ENCODE measurements around the gene STRIP1. TPM values are rescaled to one million over a fixed set of nuclear protein-coding genes. Genes with fewer than 3 reads are reported as not detected.

STRIP1 gene, protein sequence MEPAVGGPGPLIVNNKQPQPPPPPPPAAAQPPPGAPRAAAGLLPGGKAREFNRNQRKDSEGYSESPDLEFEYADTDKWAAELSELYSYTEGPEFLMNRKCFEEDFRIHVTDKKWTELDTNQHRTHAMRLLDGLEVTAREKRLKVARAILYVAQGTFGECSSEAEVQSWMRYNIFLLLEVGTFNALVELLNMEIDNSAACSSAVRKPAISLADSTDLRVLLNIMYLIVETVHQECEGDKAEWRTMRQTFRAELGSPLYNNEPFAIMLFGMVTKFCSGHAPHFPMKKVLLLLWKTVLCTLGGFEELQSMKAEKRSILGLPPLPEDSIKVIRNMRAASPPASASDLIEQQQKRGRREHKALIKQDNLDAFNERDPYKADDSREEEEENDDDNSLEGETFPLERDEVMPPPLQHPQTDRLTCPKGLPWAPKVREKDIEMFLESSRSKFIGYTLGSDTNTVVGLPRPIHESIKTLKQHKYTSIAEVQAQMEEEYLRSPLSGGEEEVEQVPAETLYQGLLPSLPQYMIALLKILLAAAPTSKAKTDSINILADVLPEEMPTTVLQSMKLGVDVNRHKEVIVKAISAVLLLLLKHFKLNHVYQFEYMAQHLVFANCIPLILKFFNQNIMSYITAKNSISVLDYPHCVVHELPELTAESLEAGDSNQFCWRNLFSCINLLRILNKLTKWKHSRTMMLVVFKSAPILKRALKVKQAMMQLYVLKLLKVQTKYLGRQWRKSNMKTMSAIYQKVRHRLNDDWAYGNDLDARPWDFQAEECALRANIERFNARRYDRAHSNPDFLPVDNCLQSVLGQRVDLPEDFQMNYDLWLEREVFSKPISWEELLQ
- 10 to 100 TPM; 27.9 to 34.1 TPM for total RNA-seq

DNA sequence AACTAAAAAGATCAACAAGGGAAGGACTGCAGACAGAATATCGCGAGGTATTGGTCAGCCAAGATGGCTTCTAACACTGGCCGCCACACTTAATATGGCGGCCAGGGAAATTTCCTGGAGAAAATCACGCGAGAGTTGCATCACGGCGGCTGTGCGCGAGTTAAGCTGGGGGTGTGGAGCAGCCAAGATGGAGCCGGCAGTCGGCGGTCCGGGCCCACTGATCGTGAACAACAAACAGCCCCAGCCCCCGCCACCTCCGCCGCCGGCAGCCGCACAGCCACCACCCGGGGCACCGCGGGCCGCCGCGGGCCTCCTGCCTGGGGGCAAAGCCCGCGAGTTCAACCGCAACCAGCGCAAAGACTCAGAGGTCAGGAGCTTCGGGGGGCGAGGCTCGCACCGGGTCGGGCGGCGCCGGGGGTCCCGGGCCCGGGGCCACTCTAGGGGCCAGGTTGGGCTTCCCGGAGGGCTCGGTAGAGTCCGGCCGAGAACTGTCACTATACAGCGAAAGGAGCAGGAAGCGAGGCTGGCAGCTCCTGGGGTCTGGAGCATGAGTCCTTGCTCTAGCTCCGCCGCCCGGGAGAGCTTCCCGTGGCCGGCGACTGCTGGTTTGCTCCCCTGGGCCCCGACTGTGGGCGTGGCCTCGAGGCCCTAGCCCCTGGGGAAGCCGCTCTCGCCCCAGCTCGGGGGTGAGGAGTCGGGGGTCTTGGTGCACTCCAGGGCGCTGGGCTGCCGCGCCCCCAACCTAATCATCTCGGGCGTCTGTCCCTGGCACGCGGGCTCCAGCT, at the start of gene STRIP1:
Gene STRIP1 (plus strand): TSS at position 174 of the 785 bp plus-strand sequence. CDS start 14 bp downstream, at position 188.
- Histone ChIP-seq H3K4me1 (peaks cover 5% of the 10 kb centered on the region), H3K9ac (ENCODE audit: low read depth in 2 of 2, low read length in 2 of 2) (peak within 1 kb of the TSS; percentile 87 to 92), H3K27ac (peak within 1 kb of the TSS; percentile 67), H3K4me3 (peak within 1 kb of the TSS; percentile 87), H3K9me3 (no peaks in the 10 kb centered on the region), H3K27me3 (no peaks in the 10 kb centered on the region), H3K36me3 (peaks cover 16% of the 10 kb centered on the region)
- DNase-seq = peak; percentile 93
- intact Hi-C loops (cut with DNase I) = no loop called here
- TF ChIP-seq, protein P1, sequence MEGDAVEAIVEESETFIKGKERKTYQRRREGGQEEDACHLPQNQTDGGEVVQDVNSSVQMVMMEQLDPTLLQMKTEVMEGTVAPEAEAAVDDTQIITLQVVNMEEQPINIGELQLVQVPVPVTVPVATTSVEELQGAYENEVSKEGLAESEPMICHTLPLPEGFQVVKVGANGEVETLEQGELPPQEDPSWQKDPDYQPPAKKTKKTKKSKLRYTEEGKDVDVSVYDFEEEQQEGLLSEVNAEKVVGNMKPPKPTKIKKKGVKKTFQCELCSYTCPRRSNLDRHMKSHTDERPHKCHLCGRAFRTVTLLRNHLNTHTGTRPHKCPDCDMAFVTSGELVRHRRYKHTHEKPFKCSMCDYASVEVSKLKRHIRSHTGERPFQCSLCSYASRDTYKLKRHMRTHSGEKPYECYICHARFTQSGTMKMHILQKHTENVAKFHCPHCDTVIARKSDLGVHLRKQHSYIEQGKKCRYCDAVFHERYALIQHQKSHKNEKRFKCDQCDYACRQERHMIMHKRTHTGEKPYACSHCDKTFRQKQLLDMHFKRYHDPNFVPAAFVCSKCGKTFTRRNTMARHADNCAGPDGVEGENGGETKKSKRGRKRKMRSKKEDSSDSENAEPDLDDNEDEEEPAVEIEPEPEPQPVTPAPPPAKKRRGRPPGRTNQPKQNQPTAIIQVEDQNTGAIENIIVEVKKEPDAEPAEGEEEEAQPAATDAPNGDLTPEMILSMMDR (IDR thresholded peaks at IDR 0.05) = no peak

DNA sequence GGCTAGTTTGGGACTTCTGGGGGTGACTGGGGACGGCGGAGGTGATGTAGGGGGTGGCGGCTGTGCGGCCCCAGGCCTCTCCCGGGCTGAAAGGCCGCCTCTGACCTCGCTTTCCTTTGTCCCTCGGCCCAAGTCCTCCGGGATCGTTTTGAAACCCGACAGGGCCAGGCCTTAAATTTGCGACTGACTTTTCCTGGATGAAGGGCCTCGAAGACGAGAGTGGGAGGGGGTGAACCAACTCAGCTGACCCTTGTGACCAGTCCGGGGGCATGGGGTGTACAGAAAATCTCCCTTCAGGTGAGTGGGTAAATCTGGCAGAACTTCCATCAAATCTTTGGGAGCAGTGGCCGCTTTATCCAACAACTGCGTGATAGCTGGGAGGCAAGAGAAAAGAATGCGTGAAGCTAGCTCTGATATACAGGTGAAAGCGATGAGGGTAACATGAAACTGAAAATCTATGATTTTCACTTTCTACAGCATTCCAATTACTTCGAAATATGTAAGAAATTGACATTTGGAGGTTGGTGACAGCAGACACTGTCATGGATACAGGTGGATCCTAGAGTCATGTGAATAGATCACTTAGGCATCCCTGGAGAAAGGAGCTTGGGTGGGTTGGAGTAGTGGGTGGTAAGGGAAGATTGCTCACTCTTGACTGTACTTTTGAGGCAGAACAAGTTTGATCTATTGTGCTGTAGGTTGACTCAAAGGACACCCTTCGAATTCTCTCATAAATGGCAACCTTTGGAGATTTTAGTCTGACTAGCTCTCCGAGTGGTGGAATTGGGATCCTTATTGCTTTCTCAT, 49.0 kb upstream of the STRIP1 start:
- peak; percentile 44 for DNase-seq

DNA sequence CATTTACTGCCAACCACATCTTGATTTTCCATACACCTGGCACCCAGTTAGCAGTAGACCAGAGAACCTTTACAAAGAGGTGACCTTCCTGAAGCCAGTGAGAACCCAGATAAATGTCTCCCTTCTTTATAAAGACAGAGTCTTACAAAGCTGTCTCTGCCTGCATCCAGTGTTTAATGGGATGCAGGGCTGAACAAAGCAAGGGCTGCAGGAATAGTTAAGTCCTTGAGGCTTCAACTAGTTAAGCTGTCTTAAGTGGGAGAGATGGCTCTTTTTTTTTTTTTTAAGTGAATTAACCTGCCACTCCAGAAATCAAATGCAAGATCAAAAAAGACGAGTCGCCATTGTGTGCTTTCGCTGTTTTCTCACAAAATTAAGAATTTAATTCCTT, 48.4 kb upstream of the STRIP1 start:
- peak overlapping the region; percentile 85 for H3K4me3 ChIP-seq
- intact Hi-C loops (cut with DNase I) = loop anchor here (10.0 kb wide), 2 partner anchors 351 to 441 kb away; partner anchors contain the start of gene GNAI3

More for the DNA sequence above, 49.0 kb upstream of the STRIP1 start:
- Histone ChIP-seq H3K36me3 (no peaks in the 10 kb centered on the region), H3K9ac (ENCODE audit: low read depth in 2 of 2, low read length in 2 of 2) (peak overlapping the region; percentile 77 to 94), H3K27me3 (no peaks in the 10 kb centered on the region), H3K9me3 (no peaks in the 10 kb centered on the region), H3K27ac (peak overlapping the region; percentile 91), H3K4me1 (peaks cover 12% of the 10 kb centered on the region), H3K4me3 (peak overlapping the region; percentile 85)
- TF ChIP-seq, protein P1 (IDR thresholded peaks at IDR 0.05) = no peak
- intact Hi-C loops (cut with DNase I) = loop anchor here (10.0 kb wide), 2 partner anchors 351 to 441 kb away; partner anchors contain the start of gene GNAI3

DNA sequence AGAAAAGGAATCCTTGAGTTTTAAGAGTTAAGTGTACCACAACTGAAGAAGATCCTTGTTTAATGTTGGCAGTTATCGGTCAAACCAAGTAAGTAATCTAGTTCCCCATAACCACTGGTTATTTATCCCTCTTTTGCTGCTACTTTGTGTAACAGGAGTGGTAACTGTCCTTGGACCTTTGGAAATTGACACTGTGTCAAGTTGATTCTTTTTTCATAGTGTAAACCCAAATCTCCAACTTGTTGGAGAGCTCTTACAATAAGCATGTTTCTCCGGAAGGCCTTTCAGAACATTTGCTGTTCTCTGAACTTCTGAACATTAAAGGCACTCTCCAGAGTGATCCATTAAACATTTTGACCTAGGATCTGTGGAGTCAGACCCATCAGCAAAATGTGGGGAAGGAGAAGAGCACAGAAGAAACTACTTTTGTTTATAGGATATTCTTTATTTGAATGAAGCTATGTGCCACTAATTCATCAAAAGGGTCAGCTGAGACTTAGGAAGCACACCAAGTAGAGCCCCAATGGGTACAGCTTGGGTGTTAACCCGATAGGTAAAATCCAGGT, 46.0 kb upstream of the STRIP1 start:
- Histone ChIP-seq H3K9me3 (no peaks in the 10 kb centered on the region), H3K4me3 (no peak overlapping the region), H3K9ac (ENCODE audit: low read depth in 2 of 2, low read length in 2 of 2) (no peak overlapping the region), H3K4me1 (peaks cover 8% of the 10 kb centered on the region), H3K27ac (no peak overlapping the region), H3K36me3 (no peaks in the 10 kb centered on the region), H3K27me3 (no peaks in the 10 kb centered on the region)
- no peak for DNase-seq
- TF ChIP-seq, protein P1 (IDR thresholded peaks at IDR 0.05) = no peak
- intact Hi-C loops (cut with DNase I) = loop anchor here (10.0 kb wide), 2 partner anchors 354 to 444 kb away; partner anchors contain the start of gene GNAI3

More for the DNA sequence above, 48.4 kb upstream of the STRIP1 start:
- Histone ChIP-seq H3K27ac (no peak overlapping the region), H3K27me3 (no peaks in the 10 kb centered on the region), H3K36me3 (no peaks in the 10 kb centered on the region), H3K9me3 (no peaks in the 10 kb centered on the region), H3K9ac (ENCODE audit: low read depth in 2 of 2, low read length in 2 of 2) (peak overlapping the region; percentile 77 to 94), H3K4me1 (peaks cover 8% of the 10 kb centered on the region)
- no peak for DNase-seq
- TF ChIP-seq, protein P1 (IDR thresholded peaks at IDR 0.05) = no peak

Measured in colonic mucosa (tissue), 4 donors.